GM21515 (cell line): Measurements from ENCODE around the gene TMEM174.

Source experiments
- ATAC-seq: cut with Tn5 transposase; IDR thresholded peaks from one replicate; pipeline ENCODE4 v1.9.1; 2021; ENCODE audit not compliant: unreplicated experiment

Gene TMEM174

DNA sequence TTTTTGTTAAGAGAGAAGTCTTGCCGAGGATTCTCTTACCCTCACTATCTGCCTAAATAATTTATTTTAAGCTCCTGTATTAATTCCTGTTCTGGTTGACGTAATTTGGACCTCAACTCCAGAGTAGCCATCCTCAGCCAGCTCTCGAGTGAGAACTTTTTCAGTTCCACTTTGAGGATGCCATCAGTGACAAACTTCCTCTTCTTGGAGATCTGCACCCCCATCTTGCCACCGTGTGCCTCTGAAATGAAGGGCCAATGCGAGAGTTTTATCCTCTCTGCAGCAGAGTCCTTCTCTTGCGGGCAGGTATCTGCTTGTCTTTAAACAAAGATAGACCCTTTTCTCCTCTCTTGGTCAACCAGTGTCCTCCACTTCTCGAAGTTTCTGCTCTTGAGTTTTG lies 19.5 kb upstream of the TMEM174 start:
- ATAC-seq, result no peak

DNA sequence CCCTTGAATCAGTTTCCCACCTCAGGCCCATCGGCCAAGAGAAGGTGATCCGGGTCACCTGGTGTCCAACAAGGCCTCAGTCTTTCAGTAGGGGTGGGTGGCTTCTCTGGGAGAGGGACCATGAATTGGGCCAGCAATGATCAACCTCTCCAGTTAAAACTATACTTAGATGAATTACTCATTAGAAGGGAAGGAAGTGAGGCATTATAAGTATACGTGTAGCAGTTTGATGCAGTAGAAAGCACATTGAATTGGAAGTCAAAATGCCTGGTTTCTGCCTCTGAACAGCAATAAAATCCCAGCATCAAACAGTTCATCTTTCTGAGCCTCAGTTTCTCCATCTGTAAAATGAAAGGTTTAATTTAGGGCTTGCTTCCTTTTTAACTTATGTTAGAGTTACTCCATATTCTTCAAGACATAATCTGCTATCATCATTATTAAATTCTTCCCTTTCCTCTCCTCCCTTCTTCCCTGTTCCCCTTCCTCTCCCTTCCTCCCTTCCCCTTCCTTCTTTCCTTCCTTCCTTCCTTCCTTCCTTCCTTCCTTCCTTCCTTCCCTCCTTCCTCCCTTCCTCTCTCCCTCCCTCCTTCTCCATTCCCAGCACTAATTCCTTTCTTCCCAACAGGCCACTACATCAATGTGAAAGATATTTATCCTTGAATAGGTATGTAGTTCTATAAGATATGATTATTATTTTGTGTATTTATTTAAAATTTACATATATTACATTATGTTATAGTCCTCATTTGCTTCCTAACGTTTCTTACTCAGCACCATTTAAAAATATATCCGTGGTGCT lies 18.6 kb upstream of the TMEM174 start:
- ATAC-seq, result no peak

DNA sequence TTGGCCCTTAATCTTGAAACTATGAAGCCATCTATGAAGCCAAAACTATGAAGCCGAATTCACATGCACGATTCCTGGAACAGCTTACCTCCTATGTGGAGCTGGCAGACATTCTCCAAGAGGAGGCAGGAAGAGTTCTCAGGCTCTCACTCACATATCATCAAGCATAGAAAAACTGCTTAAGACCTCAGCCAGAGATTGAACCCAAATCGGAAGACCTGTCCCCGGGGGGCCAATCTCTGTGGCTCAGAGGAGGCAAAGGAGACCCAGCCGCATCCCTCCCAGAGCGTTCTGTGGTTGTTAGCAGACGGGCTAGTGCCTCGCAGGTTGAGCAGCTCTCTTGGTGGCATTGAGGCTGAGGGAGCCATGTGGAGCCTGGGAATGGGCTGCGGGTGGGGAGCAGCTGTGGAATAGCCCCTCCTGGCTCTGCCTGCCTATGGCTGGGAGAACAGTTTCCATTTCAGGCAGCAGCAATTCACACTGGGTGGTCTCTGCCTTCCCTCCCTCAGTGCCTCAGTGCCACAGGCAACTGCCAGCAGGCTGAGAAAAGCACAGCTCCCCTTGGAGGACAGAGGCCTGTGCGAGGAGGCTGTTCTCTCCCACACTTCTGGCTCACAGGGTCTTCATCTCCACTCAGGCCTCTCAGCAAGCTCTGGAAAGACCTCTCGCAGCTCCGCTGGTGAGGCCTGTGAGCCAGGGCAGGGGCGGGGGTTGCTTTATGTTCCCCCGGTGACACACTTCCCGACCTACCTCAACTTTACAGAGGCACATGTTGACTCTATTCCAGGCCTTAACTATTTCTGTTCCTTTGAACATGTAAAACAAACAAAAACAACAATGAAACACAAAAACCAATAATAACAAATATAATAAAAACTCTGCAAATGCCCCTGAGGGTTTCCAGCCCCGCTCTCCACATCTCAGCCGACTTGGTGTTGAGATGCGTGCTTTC lies 17.4 kb upstream of the TMEM174 start:
- ATAC-seq, result no peak

DNA sequence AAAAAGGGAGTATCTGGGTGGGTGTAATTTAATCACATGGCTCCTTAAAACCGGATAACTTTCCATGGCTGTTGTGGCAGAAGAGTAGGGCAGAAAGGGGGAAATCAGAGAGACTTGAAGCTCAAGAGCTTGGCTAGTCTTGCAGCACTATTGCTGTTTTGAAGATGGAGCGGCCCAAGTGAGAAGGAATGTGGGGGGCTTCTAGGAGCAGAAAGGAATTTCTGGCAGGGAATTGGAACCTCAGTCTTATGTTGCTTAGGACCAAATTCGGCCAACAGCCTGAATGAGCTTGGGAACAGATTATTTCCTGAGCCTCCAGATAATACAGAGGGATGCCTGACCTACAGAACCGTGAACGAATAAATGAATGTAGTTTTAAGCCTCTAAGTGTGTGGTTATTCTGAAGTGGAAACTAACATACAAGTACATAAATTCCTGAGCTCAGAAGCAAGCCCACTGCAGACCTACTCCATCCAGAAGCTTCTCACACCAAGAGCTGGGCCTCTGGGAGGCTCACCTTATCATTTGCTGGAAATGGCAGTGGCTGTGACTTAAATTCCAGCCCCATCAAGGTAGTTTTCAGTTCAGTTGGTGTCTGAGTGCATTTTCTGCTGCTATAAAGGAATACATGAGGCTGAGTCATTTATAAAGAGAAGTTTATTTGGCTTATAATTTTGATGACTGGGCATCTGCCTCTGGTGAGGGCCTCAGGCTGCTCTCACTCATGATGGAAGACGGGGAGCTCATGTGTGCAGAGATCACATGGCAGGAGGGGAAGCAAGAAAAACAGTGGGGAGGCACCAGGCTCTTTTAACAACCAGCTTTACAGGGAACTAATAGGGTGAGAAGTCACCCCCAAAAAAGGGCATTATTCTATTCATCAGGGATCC lies 15.3 kb upstream of the TMEM174 start:
- ATAC-seq, result no peak

DNA sequence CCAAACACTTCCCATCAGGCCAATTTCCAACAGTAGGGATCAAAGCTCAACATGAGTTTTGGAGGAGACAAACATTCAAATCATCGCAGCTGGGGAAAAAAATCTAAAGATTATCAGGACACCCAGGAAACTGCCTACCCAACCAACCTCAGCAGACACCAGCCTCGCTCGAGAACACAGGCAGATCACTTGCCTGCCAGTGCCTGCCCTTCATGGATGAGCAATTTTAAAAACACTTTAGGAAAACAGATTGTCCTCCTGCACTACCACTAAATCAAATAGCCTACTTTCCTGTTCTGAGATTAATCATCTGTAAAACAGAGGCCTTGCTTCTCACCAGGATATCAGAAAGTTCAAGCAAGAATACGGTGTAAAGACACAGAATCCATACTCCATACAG lies 14.7 kb upstream of the TMEM174 start:
- no peak for ATAC-seq

DNA sequence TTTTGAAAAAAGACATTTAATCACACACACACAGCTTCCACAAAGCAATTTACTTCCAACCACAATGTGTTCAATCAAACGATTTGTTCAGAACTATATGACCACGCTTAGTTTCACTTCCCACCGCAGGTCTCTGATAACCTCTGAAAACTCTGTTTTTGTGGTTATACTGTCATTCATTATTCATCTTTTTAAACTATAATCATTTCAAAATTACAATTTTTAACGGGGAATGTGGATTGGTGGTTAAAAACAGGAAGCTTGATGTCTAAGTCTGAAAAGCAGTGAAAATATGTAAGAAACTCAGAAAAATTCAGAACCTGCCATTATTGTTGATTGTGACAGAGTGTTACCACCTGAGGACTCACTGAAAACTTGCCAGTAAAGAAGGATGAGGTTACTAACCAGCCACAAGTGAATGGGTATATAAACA lies 12.7 kb upstream of the TMEM174 start:
- no peak for ATAC-seq

DNA sequence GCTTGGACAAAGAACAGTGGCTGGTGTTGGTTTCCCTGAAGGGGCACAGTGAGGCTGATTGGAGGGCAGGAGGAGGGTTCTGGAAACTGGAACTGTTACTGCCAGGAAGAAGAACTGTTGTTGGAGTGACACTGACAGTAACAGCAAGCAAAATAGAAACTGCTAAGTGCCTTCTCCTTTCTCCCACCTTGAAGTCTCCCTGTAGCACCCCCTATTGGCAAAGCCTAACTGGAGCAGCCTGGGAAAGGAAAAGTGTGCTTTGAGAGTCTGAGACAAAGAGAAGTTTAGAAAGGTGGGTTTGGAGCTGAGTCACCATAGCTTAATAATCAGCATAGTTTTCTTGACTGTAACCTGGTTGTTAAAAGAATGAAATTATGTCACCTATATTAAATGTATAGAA lies 2.5 kb upstream of the TMEM174 start:
- ATAC-seq, result no peak

DNA sequence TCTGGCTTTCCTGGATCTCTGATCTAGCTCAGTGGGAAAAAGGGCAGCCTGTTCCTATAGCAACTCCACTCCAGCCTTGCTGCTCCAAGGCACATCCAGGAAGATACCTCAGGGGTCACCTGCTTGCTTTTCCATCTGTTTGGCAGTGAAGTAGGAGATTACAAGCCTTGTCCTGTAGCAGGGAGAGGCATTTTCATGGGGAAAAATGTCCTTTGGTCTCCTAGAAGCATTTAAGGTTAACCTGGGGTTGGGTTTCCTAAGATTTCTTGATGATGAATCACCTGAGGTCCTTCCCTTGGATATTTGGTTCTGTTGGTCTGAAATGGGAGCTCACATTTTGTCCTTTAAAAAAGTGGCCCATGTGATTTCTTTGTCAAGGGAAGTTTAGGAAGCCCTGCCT lies 1.5 kb upstream of the TMEM174 start:
- no peak for ATAC-seq

DNA sequence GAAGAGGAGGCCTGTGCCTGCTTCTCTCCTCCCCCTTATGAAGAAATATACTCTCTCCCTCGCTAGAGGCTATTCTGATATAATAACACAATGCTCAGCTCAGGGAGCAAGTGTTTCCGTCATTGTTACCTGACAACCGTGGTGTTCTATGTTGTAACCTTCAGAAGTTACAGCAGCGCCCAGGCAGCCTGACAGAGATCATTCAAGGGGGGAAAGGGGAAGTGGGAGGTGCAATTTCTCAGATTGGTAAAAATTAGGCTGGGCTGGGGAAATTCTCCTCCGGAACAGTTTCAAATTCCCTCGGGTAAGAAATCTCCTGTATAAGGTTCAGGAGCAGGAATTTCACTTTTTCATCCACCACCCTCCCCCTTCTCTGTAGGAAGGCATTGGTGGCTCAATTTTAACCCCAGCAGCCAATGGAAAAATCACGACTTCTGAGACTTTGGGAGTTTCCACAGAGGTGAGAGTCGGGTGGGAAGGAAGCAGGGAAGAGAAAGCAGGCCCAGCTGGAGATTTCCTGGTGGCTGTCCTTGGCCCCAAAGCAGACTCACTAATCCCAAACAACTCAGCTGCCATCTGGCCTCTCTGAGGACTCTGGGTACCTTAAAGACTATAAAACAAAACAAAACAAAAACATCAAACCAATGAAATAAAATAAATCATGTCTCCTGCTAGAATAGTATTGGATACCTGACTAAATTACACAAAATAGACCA lies 1.3 kb downstream of the TMEM174 start:
- ATAC-seq, result no peak

DNA sequence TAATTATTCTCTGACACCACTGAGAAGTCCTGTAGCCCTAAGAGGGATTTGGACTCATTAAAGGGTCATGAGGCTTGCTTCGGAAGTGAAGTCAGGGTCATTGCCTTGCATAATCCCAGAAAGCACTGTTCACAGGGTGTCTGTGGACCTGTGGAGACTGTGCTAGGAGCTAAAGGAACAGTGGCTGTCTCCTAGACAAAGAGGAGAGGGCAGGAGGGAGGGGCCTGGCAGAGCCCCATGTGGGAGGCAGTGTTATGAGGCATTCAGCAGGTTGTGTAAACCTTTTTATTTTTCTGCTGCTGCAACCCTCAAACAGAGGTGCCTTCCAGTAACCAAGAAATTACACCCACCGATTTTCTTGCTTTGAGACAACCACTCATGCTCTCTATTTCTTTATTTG lies 3.3 kb downstream of the TMEM174 start:
- ATAC-seq, result no peak

DNA sequence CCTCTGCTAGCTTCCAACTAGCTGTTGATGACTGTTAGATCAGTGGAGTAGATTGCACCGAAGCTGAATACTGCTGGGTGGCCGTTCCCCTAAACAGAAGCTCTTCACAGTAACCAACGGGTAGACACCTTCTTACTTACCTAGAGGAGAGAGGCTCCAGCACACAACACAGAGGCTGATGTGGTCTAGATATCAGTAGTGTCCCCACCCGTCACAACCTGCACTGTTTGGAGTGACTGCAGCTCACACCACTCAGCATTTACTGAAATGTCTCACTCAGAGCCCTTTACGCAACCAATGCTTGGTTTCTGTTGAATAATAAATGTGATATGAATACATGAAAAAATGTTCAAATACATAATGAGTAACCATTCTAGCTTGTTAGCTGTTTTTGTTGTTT lies 5.3 kb downstream of the TMEM174 start:
- ATAC-seq, result no peak

DNA sequence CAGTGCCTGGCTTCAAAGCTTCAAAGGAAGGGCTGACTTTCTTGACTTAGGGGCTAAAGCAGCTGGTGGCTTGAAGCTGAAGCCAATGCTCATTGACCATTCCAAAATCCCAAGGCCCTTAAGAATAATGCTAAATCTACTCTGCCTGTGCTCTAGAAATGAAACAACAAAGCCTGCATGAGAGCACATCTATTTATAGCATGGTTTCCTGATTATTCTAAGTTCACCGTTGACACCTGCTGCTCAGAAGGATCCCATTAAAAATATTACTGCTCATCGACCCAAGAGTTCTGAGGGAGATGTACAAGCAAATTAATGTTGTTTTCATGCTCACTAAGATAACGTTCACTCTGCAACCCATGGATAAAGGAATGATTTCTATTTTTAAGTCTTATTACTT lies 6.7 kb downstream of the TMEM174 start:
- no peak for ATAC-seq

DNA sequence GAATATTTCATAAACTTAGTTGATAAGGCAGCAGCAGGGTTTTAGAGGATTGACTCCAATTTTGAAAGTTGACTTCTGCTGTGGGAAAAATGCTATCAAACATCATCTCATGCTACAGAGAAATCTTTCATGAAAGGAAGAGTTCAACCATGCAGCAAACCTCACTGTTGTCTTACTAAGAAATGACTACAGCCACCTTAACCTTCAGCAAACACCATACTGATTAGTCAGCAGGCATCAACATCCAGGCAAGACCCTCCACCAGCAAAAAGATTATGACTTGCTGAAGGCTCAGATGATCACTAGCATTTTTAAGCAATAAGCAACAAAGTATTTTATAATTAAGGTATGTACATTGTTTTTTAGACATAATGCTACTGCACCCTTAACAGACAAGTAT lies 7.6 kb downstream of the TMEM174 start:
- ATAC-seq, result no peak

DNA sequence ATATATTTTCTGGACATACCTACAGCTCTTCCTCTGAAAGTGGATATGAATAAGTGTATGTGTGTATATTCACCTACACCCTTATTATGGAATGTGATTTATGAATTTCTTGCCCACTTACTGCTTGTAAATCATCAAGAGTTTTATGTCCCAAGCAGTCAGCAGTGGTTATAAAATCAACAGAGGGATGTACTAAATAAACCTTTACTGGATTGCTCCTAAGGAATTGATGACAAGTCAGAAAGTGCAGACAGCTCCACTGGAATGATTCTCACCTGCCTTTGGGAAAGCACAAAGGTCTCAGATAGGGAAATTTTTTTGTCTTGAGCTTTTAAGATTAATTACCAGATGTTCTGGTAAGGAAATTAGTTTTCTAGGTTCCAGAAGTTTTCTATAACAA lies 9.3 kb downstream of the TMEM174 start:
- no peak for ATAC-seq

DNA sequence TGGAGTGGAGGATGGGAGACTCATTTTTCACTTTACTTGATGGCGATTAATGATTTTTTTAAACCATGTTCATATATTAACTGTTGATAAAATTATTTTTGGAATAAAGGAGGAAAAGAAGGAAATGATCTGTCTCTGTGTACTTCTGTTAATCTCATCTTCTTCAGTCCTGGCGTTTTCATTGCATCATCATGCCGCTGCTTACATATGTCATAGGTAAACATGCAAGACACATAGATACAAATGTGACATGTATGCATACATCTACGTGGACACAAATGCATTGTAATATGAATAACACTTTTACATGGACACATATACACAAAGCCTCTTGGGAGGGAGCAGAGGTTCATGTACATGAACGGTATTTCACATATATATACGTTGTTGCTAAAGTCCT lies 10.0 kb downstream of the TMEM174 start:
- no peak for ATAC-seq

DNA sequence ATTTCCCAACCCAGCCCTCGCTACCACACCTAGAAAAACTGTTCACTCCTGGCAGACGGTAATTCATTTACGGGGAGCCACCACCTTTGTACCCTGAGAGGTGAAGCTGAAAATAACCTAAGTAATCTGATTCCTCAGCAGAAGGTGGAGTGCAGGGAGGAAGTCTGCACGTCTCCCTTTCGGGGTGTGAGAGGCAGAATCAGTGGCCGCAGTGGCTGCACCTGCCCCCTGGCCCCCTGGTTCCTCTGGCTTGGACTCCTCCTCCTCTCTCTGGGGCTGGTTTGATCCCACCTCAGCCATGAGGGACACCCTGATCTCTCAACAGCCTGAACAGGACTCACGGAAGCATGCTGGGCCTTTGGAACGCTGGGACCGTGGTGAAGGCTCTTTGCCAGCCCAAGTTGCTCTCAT lies 10.5 kb downstream of the TMEM174 start:
- ATAC-seq, result no peak

DNA sequence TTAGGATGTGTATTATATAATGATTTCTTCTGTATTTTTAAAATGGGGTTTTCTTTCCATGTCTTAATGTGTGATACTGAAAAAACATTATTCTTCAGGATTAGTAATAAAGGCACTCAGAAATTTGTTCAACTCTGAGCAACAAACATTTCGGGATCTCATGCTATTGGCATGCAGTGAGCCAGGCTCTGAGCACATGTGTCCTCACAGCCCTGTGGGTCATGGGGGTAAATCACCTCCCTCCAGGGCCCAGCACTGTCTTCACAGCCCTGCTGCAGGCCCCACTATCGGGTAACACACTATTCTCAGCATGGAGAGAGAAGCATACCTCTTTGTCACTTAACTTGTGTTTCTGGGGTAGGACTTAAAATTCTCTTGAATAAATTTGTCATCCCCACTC lies 14.0 kb downstream of the TMEM174 start:
- no peak for ATAC-seq

DNA sequence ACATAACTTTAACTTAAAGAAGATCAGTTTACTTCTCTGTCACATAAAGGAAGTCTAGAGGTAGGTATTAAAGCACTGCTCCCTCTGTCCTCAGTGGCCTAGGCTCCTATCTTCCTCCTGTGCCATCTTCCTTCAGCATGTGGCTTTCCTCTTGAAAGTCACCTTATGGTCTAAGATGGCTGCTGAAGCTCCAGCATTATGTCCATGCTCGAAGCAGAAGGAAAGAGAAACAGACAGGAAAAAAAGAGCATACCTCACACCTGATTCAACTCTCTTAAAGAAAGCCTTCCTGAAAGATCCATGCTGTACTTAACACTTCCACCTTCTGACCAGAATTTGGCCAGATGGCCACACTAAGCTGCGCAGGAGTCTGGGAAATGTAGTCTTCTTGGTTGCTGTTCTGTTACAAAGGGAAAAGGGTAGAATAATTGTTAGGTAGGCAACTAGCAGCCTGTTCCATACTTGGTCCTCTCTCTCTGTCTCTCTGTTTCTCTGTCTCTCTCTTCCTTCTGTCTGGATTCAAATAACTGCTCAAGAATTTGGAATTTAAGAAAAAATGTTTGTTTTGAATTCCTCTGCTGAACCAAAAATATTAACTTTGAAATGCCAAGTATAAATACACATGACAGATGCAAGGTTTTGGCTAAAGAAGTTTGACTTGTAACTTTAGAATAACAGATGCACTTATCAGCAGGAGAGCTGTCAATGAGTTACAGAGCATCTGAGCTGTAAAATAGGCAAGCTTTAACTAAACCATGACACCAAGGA lies 16.0 kb downstream of the TMEM174 start:
- no peak for ATAC-seq

DNA sequence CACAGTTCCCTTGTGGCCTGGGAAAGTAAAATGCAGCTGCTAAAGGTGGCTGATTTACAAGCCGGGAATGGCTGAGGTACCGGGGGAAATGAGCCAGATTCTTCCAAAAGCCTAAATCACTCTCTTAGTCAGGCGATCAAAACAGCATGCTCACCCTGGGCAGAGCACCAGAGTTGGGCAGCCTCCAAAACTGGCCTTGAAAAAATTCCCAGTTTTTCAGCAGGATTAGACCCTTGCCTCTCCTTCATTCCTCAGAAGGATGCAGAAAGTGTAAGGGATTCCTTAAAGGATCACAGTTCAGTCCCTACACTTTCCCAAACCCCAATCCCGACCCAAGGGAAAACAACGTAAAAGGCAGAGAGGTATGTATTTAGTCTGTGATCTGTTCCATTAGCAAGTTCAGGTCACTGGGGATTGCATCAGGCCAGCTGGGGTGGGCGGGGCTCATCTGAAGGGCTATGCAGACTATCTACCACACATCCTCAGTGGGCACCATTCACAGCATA lies 16.9 kb downstream of the TMEM174 start:
- ATAC-seq, result no peak

DNA sequence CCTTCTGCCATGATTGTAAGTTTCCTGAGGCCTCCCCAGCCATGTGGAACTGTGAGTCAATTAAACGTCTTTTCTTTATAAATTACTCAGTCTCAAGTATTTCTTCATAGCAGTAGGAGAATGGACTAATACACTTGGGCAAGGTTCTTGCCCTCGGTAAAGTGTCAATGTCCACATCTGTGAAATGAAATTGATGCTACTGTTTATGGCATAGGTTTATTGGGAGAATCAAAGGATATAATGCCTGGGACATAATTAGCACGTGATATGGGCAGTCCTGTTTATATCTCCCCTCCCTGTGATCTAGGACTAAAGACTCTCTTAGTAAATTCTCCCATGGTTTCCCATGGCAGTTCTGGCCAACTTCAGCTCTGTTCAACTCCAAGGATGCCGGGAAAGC lies 19.4 kb downstream of the TMEM174 start:
- ATAC-seq, result no peak
